ENCODE data around the gene JCHAIN. TPM values are rescaled to one million over a fixed set of nuclear protein-coding genes. Genes with fewer than 3 reads are reported as not detected.

The JCHAIN gene
- total and polyA plus RNA-seq, 2 of the 13 experiments (the other 11 are each of a cell fraction or from before 2014, with no cell fraction given) = not detected

DNA sequence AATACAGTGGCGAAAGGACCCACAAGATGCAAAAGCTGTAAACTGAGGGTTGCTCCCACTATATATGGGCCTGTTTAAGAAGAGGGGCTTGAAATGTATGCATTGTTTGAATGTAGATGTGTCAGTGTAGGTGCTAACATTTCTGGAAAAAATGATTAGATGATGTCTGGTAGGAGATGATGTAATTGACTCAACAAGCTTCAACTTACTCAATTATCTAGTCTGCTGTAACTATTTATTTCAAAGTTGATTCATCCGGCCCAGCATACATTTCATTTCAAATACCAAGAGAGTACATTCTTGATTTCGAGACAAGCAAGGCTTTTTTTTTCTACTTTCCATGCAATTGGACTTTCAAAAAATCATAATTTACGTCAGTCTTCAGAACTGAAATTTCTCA is 47.0 kb downstream of the JCHAIN start:
- H3K27me3 ChIP-seq (ENCODE audit: control insufficient read depth in 1 of 2, insufficient read depth in 2 of 2, low read length in 2 of 2) = no peaks in the 10 kb centered on the region
- H3K9me3 ChIP-seq (ENCODE audit: low read length) = no peaks in the 10 kb centered on the region
- no peaks in the 10 kb centered on the region for H3K36me3 ChIP-seq (replicated peaks in 1 of 2; ENCODE audit: control insufficient read depth in 1 of 2, insufficient read depth in 2 of 2, low read length in 2 of 2)
- ChIA-PET CTCF (ENCODE audit: low intra/inter-chr PET ratio, low total read pairs) (no interaction called here), POLR2A (no interaction called here)
- ATAC-seq (no peak), FAIRE-seq (no peak), DNase-seq (ENCODE audit: low spot score) (no peak)
- BruUV-seq (replicated peaks) = no TSS peak
- intact Hi-C loops (cut with micrococcal nuclease; ENCODE audit: unreplicated experiment) (no loop called here), in situ Hi-C loops (cut with HindIII; ENCODE audit: extremely low pct_ligation_motif_present, low pct_unique_long_range_greater_than_20kb) (no loop called here)
- WGBS (ENCODE audit: low lambda C conversion rate) = 72% methylated on average over 4 of the region's 4 CpGs
- H2AFZ ChIP-seq (ENCODE audit: low read length) = no peak overlapping the region
- H3K4me1 ChIP-seq (ENCODE audit: insufficient read depth, low read length) = no peaks in the 10 kb centered on the region
- no peak overlapping the region for H3K9ac ChIP-seq (ENCODE audit: insufficient read depth, low read depth, low read length)
- H3K79me2 ChIP-seq (ENCODE audit: insufficient read depth, low read length) = no peaks in the 10 kb centered on the region
- H3K4me2 ChIP-seq (ENCODE audit: low read depth, low read length) = no peak overlapping the region
- no peaks in the 10 kb centered on the region for H4K20me1 ChIP-seq (ENCODE audit: insufficient read depth, low read length)
- no peak for TF ChIP-seq MED1 (CRISPR knock-in tag; IDR thresholded peaks at IDR 0.05)
- TF ChIP-seq EEA1 (CRISPR knock-in tag; IDR thresholded peaks at IDR 0.05; ENCODE audit: borderline replicate concordance) = no peak
- no peak for TF ChIP-seq NCOR1 (IDR thresholded peaks at IDR 0.05; ENCODE audit: borderline replicate concordance, low read length)
- no peak for TF ChIP-seq ZNF143 (CRISPR knock-in tag; IDR thresholded peaks at IDR 0.05)
- no peak for TF ChIP-seq ATF7-NPFF (CRISPR knock-in tag; IDR thresholded peaks at IDR 0.05; ENCODE audit: low read depth)
- no peak for TF ChIP-seq MTF1 (CRISPR knock-in tag; IDR thresholded peaks at IDR 0.05)
- TF ChIP-seq THAP11 (CRISPR knock-in tag; IDR thresholded peaks at IDR 0.05) = no peak
- TF ChIP-seq RBFOX2 (IDR thresholded peaks at IDR 0.05; ENCODE audit: low read depth, low read length) = no peak
- TF ChIP-seq ZFP1 (CRISPR knock-in tag; IDR thresholded peaks at IDR 0.05) = no peak
- TF ChIP-seq PRPF4 (IDR thresholded peaks at IDR 0.05; ENCODE audit: low read depth, low read length, poor library complexity, severe bottlenecking) = no peak
- TF ChIP-seq ZNF503 (CRISPR knock-in tag; IDR thresholded peaks at IDR 0.05) = no peak
- no peak for TF ChIP-seq SAFB2 (CRISPR knock-in tag; IDR thresholded peaks at IDR 0.05; ENCODE audit: borderline replicate concordance, low read depth)
- no peak for TF ChIP-seq CREBL2 (CRISPR knock-in tag; IDR thresholded peaks at IDR 0.05; ENCODE audit: borderline replicate concordance)
- no peak for TF ChIP-seq NRL (CRISPR knock-in tag; IDR thresholded peaks at IDR 0.05; ENCODE audit: borderline replicate concordance)
- no peak for TF ChIP-seq ZBTB1 (CRISPR knock-in tag; IDR thresholded peaks at IDR 0.05; ENCODE audit: borderline replicate concordance)
- no peak for TF ChIP-seq MBNL3 (CRISPR knock-in tag; conservative IDR thresholded peaks at IDR 0.05)
- no peak for TF ChIP-seq TMF1 (CRISPR knock-in tag; IDR thresholded peaks at IDR 0.05; ENCODE audit: low read depth)
- TF ChIP-seq MIXL1 (CRISPR knock-in tag; IDR thresholded peaks at IDR 0.05) = no peak
- TF ChIP-seq ZNF275 (CRISPR knock-in tag; IDR thresholded peaks at IDR 0.05; ENCODE audit: borderline replicate concordance) = no peak
- no peak for TF ChIP-seq ZNF639 (CRISPR knock-in tag; conservative IDR thresholded peaks at IDR 0.05)
- no peak overlapping the region for H3K27ac ChIP-seq (ENCODE audit: extremely low read length, insufficient read depth, low read length)
- H3K4me3 ChIP-seq (replicated peaks in 1 of 3; ENCODE audit: insufficient read depth in 1 of 3, low read depth in 2 of 3, low read length in 3 of 3) = no peak overlapping the region
